ENCODE results near the gene FRMPD4. TPM values are rescaled to one million over a fixed set of nuclear protein-coding genes. Genes with fewer than 3 reads are reported as not detected.

FRMPD4 gene
- total and polyA plus RNA-seq, 9 donors: 0.01 to 0.20 (median 0.05) TPM; not detected in 6

- no peak for DNase-seq
- Histone ChIP-seq H3K4me3 (no peak overlapping the region), H3K4me1 (ENCODE audit: insufficient read depth) (no peaks in the 10 kb centered on the region), H3K27ac (no peak overlapping the region), H3K9me3 (no peaks in the 10 kb centered on the region), H3K36me3 (no peaks in the 10 kb centered on the region), H3K27me3 (no peaks in the 10 kb centered on the region)
- 68 to 75% (median 70%) methylated on average over 3 of the region's 3 CpGs for WGBS, 3 donors
- intact Hi-C loops (cut with DNase I): no loop called here
- TF ChIP-seq POLR2A (IDR thresholded peaks at IDR 0.05): no peak
Measured at GRCh38 chrX:12118134-12118533, 20.1 kb upstream of the FRMPD4 start.

GRCh38 chrX:12128017-12128416, 10.3 kb upstream of the FRMPD4 start:
- no peaks in the 10 kb centered on the region for H3K27me3 ChIP-seq
- TF ChIP-seq POLR2A (IDR thresholded peaks at IDR 0.05): no peak
- TF ChIP-seq EP300 (IDR thresholded peaks at IDR 0.05): no peak
- TF ChIP-seq, protein P1, sequence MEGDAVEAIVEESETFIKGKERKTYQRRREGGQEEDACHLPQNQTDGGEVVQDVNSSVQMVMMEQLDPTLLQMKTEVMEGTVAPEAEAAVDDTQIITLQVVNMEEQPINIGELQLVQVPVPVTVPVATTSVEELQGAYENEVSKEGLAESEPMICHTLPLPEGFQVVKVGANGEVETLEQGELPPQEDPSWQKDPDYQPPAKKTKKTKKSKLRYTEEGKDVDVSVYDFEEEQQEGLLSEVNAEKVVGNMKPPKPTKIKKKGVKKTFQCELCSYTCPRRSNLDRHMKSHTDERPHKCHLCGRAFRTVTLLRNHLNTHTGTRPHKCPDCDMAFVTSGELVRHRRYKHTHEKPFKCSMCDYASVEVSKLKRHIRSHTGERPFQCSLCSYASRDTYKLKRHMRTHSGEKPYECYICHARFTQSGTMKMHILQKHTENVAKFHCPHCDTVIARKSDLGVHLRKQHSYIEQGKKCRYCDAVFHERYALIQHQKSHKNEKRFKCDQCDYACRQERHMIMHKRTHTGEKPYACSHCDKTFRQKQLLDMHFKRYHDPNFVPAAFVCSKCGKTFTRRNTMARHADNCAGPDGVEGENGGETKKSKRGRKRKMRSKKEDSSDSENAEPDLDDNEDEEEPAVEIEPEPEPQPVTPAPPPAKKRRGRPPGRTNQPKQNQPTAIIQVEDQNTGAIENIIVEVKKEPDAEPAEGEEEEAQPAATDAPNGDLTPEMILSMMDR (IDR thresholded peaks at IDR 0.05): no peak
- 84 to 92% (median 92%) methylated on average over 3 of the region's 3 CpGs for WGBS, 3 donors
- intact Hi-C loops (cut with DNase I): no loop called here
- no peaks in the 10 kb centered on the region for H3K9me3 ChIP-seq
- H3K4me3 ChIP-seq: no peak overlapping the region
- DNase-seq: no peak
- no peaks in the 10 kb centered on the region for H3K4me1 ChIP-seq (ENCODE audit: insufficient read depth)
- no peaks in the 10 kb centered on the region for H3K36me3 ChIP-seq
- H3K27ac ChIP-seq: no peak overlapping the region

GRCh38 chrX:12137951-12138360, 317 bp upstream of the FRMPD4 start:
- no peaks in the 10 kb centered on the region for H3K9me3 ChIP-seq
- intact Hi-C loops (cut with DNase I): no loop called here
- TF ChIP-seq EP300 (IDR thresholded peaks at IDR 0.05): no peak
- no peak for TF ChIP-seq POLR2A (IDR thresholded peaks at IDR 0.05)
- TF ChIP-seq, protein P1 (IDR thresholded peaks at IDR 0.05): no peak
- H3K4me3 ChIP-seq: peak overlapping the region; percentile 14
- no peak overlapping the region for H3K27ac ChIP-seq
- no peak for DNase-seq
- H3K36me3 ChIP-seq: no peaks in the 10 kb centered on the region
- no peaks in the 10 kb centered on the region for H3K27me3 ChIP-seq
- H3K4me1 ChIP-seq (ENCODE audit: insufficient read depth): no peaks in the 10 kb centered on the region
- 14 to 24% (median 15%) methylated on average over 24 of the region's 24 CpGs for WGBS, 3 donors

GRCh38 chrX:12139934-12140611, 1.8 kb downstream of the FRMPD4 start:
- TF ChIP-seq EP300 (IDR thresholded peaks at IDR 0.05) (no peak), POLR2A (IDR thresholded peaks at IDR 0.05) (no peak)
- TF ChIP-seq, protein P1 (IDR thresholded peaks at IDR 0.05): no peak
- 70 to 75% (median 70%) methylated on average over 4 of the region's 4 CpGs for WGBS, 3 donors
- Histone ChIP-seq H3K9me3 (no peaks in the 10 kb centered on the region), H3K4me3 (no peak overlapping the region), H3K36me3 (no peaks in the 10 kb centered on the region), H3K27ac (no peak overlapping the region), H3K27me3 (no peaks in the 10 kb centered on the region), H3K4me1 (ENCODE audit: insufficient read depth) (no peaks in the 10 kb centered on the region)
- intact Hi-C loops (cut with DNase I): no loop called here
- no peak for DNase-seq

GRCh38 chrX:12141511-12141910, 3.2 kb downstream of the FRMPD4 start:
- TF ChIP-seq EP300 (IDR thresholded peaks at IDR 0.05) (no peak), POLR2A (IDR thresholded peaks at IDR 0.05) (no peak)
- TF ChIP-seq, protein P1 (IDR thresholded peaks at IDR 0.05): no peak
- Histone ChIP-seq H3K36me3 (no peaks in the 10 kb centered on the region), H3K9me3 (no peaks in the 10 kb centered on the region), H3K27me3 (no peaks in the 10 kb centered on the region), H3K27ac (no peak overlapping the region), H3K4me1 (ENCODE audit: insufficient read depth) (no peaks in the 10 kb centered on the region), H3K4me3 (no peak overlapping the region)
- 63 to 75% (median 73%) methylated on average over 3 of the region's 3 CpGs for WGBS, 3 donors
- no peak for DNase-seq
- intact Hi-C loops (cut with DNase I): no loop called here
